ENCODE results near the gene IPPK. TPM values are rescaled to one million over a fixed set of nuclear protein-coding genes. Genes with fewer than 3 reads are reported as not detected.
A peak's percentile ranks its signal among the peaks of the same experiment; 100 is the strongest.
"Not testable (repeated sequence)": the region's sequence is repeated elsewhere in the genome, so short reads cannot be mapped to it uniquely, and the experiment has no call there.

Gene IPPK
- total RNA-seq, 2 experiments from 2014 or later, result 10.8 to 11.0 TPM

GRCh38 chr9:92632641-92633040 is 37.3 kb downstream of the IPPK start:
- H3K27me3 Mint-ChIP-seq, result no peaks in the 10 kb centered on the region
- CTCF ChIA-PET, result interaction anchor here (0.6 to 5.0 kb wide), 3 partner anchors 390 to 493 kb away, joined by 3 to 33 read pairs (median 4); no protein-coding TSS in a partner anchor

GRCh38 chr9:92631452-92632343 is 38.2 kb downstream of the IPPK start:
- DNase-seq, result peak; percentile 22
- no peaks in the 10 kb centered on the region for H3K27me3 Mint-ChIP-seq
- H3K4me1 Mint-ChIP-seq (ENCODE audit: low read depth), result peaks cover 7% of the 10 kb centered on the region
- no peaks in the 10 kb centered on the region for H3K9me3 Mint-ChIP-seq
- H3K4me3 Mint-ChIP-seq, result no peak overlapping the region
- H3K27ac Mint-ChIP-seq, result no peak overlapping the region
- POLR2A ChIA-PET, result no interaction called here
- peaks cover 32% of the 10 kb centered on the region for H3K36me3 Mint-ChIP-seq
- CTCF ChIA-PET, result interaction anchor here (1.1 to 5.0 kb wide), 2 partner anchors 303 to 492 kb away, joined by 3 to 33 read pairs; no protein-coding TSS in a partner anchor
- intact Hi-C loops (cut with micrococcal nuclease), result loop anchor here (5.0 kb wide), 1 partner anchor 494 kb away; no protein-coding TSS in a partner anchor

More at GRCh38 chr9:92632641-92633040, 37.3 kb downstream of the IPPK start:
- Mint-ChIP-seq H3K36me3 (peaks cover 30% of the 10 kb centered on the region), H3K4me1 (ENCODE audit: low read depth) (peaks cover 7% of the 10 kb centered on the region), H3K4me3 (no peak overlapping the region), H3K9me3 (no peaks in the 10 kb centered on the region), H3K27ac (no peak overlapping the region)
- POLR2A ChIA-PET, result no interaction called here
- intact Hi-C loops (cut with micrococcal nuclease), result loop anchor here (5.0 kb wide), 1 partner anchor 495 kb away; no protein-coding TSS in a partner anchor
- DNase-seq, result peak; percentile 5

GRCh38 chr9:92627651-92628050 is 42.3 kb downstream of the IPPK start:
- intact Hi-C loops (cut with micrococcal nuclease), result no loop called here
- Mint-ChIP-seq H3K4me3 (no peak overlapping the region), H3K36me3 (peaks cover 34% of the 10 kb centered on the region), H3K9me3 (no peaks in the 10 kb centered on the region), H3K27ac (no peak overlapping the region), H3K4me1 (ENCODE audit: low read depth) (peaks cover 7% of the 10 kb centered on the region), H3K27me3 (no peaks in the 10 kb centered on the region)
- ChIA-PET POLR2A (no interaction called here), CTCF (no interaction called here)
- no peak for DNase-seq

- Mint-ChIP-seq H3K4me3 (no peak overlapping the region), H3K9me3 (no peaks in the 10 kb centered on the region), H3K27me3 (no peaks in the 10 kb centered on the region), H3K27ac (no peak overlapping the region), H3K36me3 (peaks cover 31% of the 10 kb centered on the region), H3K4me1 (ENCODE audit: low read depth) (peaks cover under 1% of the 10 kb centered on the region)
- ChIA-PET CTCF (no interaction called here), POLR2A (no interaction called here)
- DNase-seq, result no peak
- intact Hi-C loops (cut with micrococcal nuclease), result no loop called here
Observed at GRCh38 chr9:92626484-92626883, 43.4 kb downstream of the IPPK start.

- POLR2A ChIA-PET, CTCF ChIA-PET: not testable (repeated sequence)
Observed at GRCh38 chr9:92623936-92624335, 46.0 kb downstream of the IPPK start.

GRCh38 chr9:92620845-92621244 is 49.1 kb downstream of the IPPK start:
- Mint-ChIP-seq H3K27ac (no peak overlapping the region), H3K4me3 (no peak overlapping the region), H3K36me3 (peaks cover 15% of the 10 kb centered on the region), H3K4me1 (ENCODE audit: low read depth) (no peaks in the 10 kb centered on the region), H3K9me3 (no peaks in the 10 kb centered on the region), H3K27me3 (no peaks in the 10 kb centered on the region)
- DNase-seq, result no peak
- ChIA-PET CTCF (no interaction called here), POLR2A (no interaction called here)
- intact Hi-C loops (cut with micrococcal nuclease), result no loop called here

More at GRCh38 chr9:92623936-92624335, 46.0 kb downstream of the IPPK start:
- peaks cover 26% of the 10 kb centered on the region for H3K36me3 Mint-ChIP-seq
- H3K9me3 Mint-ChIP-seq; H3K27ac Mint-ChIP-seq; intact Hi-C loops (cut with micrococcal nuclease); H3K4me3 Mint-ChIP-seq; DNase-seq; H3K4me1 Mint-ChIP-seq (ENCODE audit: low read depth); H3K27me3 Mint-ChIP-seq: not testable (repeated sequence)

GRCh38 chr9:92619601-92620300 is 50.2 kb downstream of the IPPK start:
- intact Hi-C loops (cut with micrococcal nuclease), result no loop called here
- H3K4me1 Mint-ChIP-seq (ENCODE audit: low read depth), result no peaks in the 10 kb centered on the region
- no peak overlapping the region for H3K27ac Mint-ChIP-seq
- no peak overlapping the region for H3K4me3 Mint-ChIP-seq
- DNase-seq, result no peak
- no peaks in the 10 kb centered on the region for H3K27me3 Mint-ChIP-seq
- POLR2A ChIA-PET, result no interaction called here
- H3K36me3 Mint-ChIP-seq, result peaks cover 19% of the 10 kb centered on the region
- CTCF ChIA-PET, result no interaction called here
- no peaks in the 10 kb centered on the region for H3K9me3 Mint-ChIP-seq

GRCh38 chr9:92618633-92619225 is 51.2 kb downstream of the IPPK start:
- no peaks in the 10 kb centered on the region for H3K4me1 Mint-ChIP-seq (ENCODE audit: low read depth)
- H3K27me3 Mint-ChIP-seq, result no peaks in the 10 kb centered on the region
- intact Hi-C loops (cut with micrococcal nuclease), result no loop called here
- H3K4me3 Mint-ChIP-seq, result no peak overlapping the region
- H3K36me3 Mint-ChIP-seq, result peaks cover 19% of the 10 kb centered on the region
- no peaks in the 10 kb centered on the region for H3K9me3 Mint-ChIP-seq
- H3K27ac Mint-ChIP-seq, result no peak overlapping the region
- DNase-seq, result no peak
- ChIA-PET POLR2A (no interaction called here), CTCF (no interaction called here)

- Mint-ChIP-seq H3K27ac (no peak overlapping the region), H3K9me3 (no peaks in the 10 kb centered on the region), H3K36me3 (peaks cover 20% of the 10 kb centered on the region), H3K27me3 (no peaks in the 10 kb centered on the region), H3K4me3 (no peak overlapping the region), H3K4me1 (ENCODE audit: low read depth) (no peaks in the 10 kb centered on the region)
- CTCF ChIA-PET, result interaction anchor here (0.8 kb wide), 1 partner anchor 116 kb away, joined by 3 read pairs; no protein-coding TSS in a partner anchor
- intact Hi-C loops (cut with micrococcal nuclease), result no loop called here
- no peak for DNase-seq
- POLR2A ChIA-PET, result no interaction called here
Observed at GRCh38 chr9:92617951-92618510, 51.9 kb downstream of the IPPK start.

- intact Hi-C loops (cut with micrococcal nuclease), result no loop called here
- Mint-ChIP-seq H3K4me3 (no peak overlapping the region), H3K9me3 (no peaks in the 10 kb centered on the region), H3K4me1 (ENCODE audit: low read depth) (no peaks in the 10 kb centered on the region), H3K27ac (no peak overlapping the region), H3K36me3 (peaks cover 22% of the 10 kb centered on the region), H3K27me3 (no peaks in the 10 kb centered on the region)
- no peak for DNase-seq
- ChIA-PET CTCF (interaction anchor here (0.8 to 1.3 kb wide), 2 partner anchors 17 to 115 kb away, joined by 3 to 4 read pairs; no protein-coding TSS in a partner anchor), POLR2A (no interaction called here)
Observed at GRCh38 chr9:92617195-92617813, 52.6 kb downstream of the IPPK start.

- no peak overlapping the region for H3K4me3 Mint-ChIP-seq
- H3K27me3 Mint-ChIP-seq, result no peaks in the 10 kb centered on the region
- no peak for DNase-seq
- POLR2A ChIA-PET, result interaction anchor here (0.5 kb wide), 1 partner anchor 491 kb away, joined by 3 read pairs; no protein-coding TSS in a partner anchor
- no peak overlapping the region for H3K27ac Mint-ChIP-seq
- H3K36me3 Mint-ChIP-seq, result peaks cover 28% of the 10 kb centered on the region
- no peaks in the 10 kb centered on the region for H3K9me3 Mint-ChIP-seq
- no peaks in the 10 kb centered on the region for H3K4me1 Mint-ChIP-seq (ENCODE audit: low read depth)
- intact Hi-C loops (cut with micrococcal nuclease), result no loop called here
- CTCF ChIA-PET, result interaction anchor here (1.0 to 1.3 kb wide), 2 partner anchors 18 to 478 kb away, joined by 3 to 4 read pairs; no protein-coding TSS in a partner anchor
Observed at GRCh38 chr9:92616655-92617111, 53.2 kb downstream of the IPPK start.
